HG02973 (cell line): ENCODE measurements around the gene DBET.
A peak's percentile ranks its signal among the peaks of the same experiment; 100 is the strongest.
"Not testable (repeated sequence)": the region's sequence is repeated elsewhere in the genome, so short reads cannot be mapped to it uniquely, and the experiment has no call there.

Experiments used
- ATAC-seq: cut with Tn5 transposase; IDR thresholded peaks from one replicate; pipeline ENCODE4 v1.9.1; 2021; ENCODE audit warnings: moderate library complexity; ENCODE audit not compliant: unreplicated experiment

The DBET gene

GRCh38 chr4:190064342-190064741 is at the start of gene DBET:
Gene DBET, plus strand, starts transcription at chr4:190064502.
- not testable (repeated sequence) for ATAC-seq

- no peak for ATAC-seq
Measured at GRCh38 chr4:190014771-190015537, 49.3 kb upstream of the DBET start.

GRCh38 chr4:190015538-190016368 is 48.5 kb upstream of the DBET start:
- no peak for ATAC-seq

- ATAC-seq, result no peak
Measured at GRCh38 chr4:190016369-190017289, 47.7 kb upstream of the DBET start.

GRCh38 chr4:190017357-190018200 is 46.7 kb upstream of the DBET start:
- no peak for ATAC-seq

- ATAC-seq, result no peak
Measured at GRCh38 chr4:190018201-190018920, 45.9 kb upstream of the DBET start.

GRCh38 chr4:190019023-190019858 is 45.1 kb upstream of the DBET start:
- no peak for ATAC-seq

GRCh38 chr4:190019859-190020463 is 44.3 kb upstream of the DBET start:
- not testable (repeated sequence) for ATAC-seq

- no peak for ATAC-seq
Measured at GRCh38 chr4:190020790-190021717, 43.2 kb upstream of the DBET start.

- ATAC-seq, result not testable (repeated sequence)
Measured at GRCh38 chr4:190021973-190022372, 42.3 kb upstream of the DBET start.

GRCh38 chr4:190022614-190023281 is 41.6 kb upstream of the DBET start:
- ATAC-seq, result peak; percentile 51

GRCh38 chr4:190027156-190027555 is 37.1 kb upstream of the DBET start, which contains the start of gene FRG2:
Gene FRG2, minus strand, starts transcription at chr4:190027256. Its CDS starts 52 bp downstream, at chr4:190027204.
- not testable (repeated sequence) for ATAC-seq

- ATAC-seq, result not testable (repeated sequence)
Measured at GRCh38 chr4:190031264-190031663, 33.0 kb upstream of the DBET start.

GRCh38 chr4:190037704-190038388 is 26.5 kb upstream of the DBET start:
- not testable (repeated sequence) for ATAC-seq

GRCh38 chr4:190040873-190041272 is 23.4 kb upstream of the DBET start:
- ATAC-seq, result not testable (repeated sequence)

GRCh38 chr4:190047627-190048026 is 16.7 kb upstream of the DBET start:
- ATAC-seq, result not testable (repeated sequence)
